Stimulated activated CD8-positive, alpha-beta memory T cell treated with anti-CD3 and anti-CD28 coated beads, Interleukin-15, amount 100 ng/mL, for 4 hours (primary cell): ENCODE data around the gene COL7A1.

Source experiments
- DNase-seq, 2 donors: peaks; one replicate each; pipeline ENCODE4 v3.0.0-alpha.2; 2020; ENCODE audit warnings: low read depth in 2 of 2

The COL7A1 gene

GRCh38 chr3:48619541-48620524 is 24.7 kb upstream of the COL7A1 start:
- DNase-seq, result no peak

- no peak for DNase-seq
Observed at GRCh38 chr3:48617559-48617958, 22.4 kb upstream of the COL7A1 start.

- DNase-seq, result no peak
Observed at GRCh38 chr3:48614044-48614443, 18.9 kb upstream of the COL7A1 start.

GRCh38 chr3:48612309-48612708 is 17.2 kb upstream of the COL7A1 start:
- no peak for DNase-seq

GRCh38 chr3:48609088-48610005 is 14.2 kb upstream of the COL7A1 start, which contains the start of gene UQCRC1:
TSS of gene UQCRC1 (minus strand) at chr3:48609646. CDS start at chr3:48609620, 26 bp downstream.
- peak; percentile 80 to 84 for DNase-seq

GRCh38 chr3:48607519-48607918 is 12.4 kb upstream of the COL7A1 start:
- DNase-seq, result no peak

GRCh38 chr3:48601622-48601994 is 6.5 kb upstream of the COL7A1 start:
- no peak for DNase-seq

- DNase-seq, result no peak
Observed at GRCh38 chr3:48600711-48601621, 5.8 kb upstream of the COL7A1 start.

- DNase-seq, result no peak
Observed at GRCh38 chr3:48599509-48600285, 4.6 kb upstream of the COL7A1 start.

- DNase-seq, result no peak
Observed at GRCh38 chr3:48599077-48599501, 4.0 kb upstream of the COL7A1 start.

GRCh38 chr3:48598323-48599076 is 3.4 kb upstream of the COL7A1 start:
- no peak for DNase-seq

- DNase-seq, result no peak
Observed at GRCh38 chr3:48597408-48597800, 2.3 kb upstream of the COL7A1 start.

- DNase-seq, result no peak
Observed at GRCh38 chr3:48596676-48597407, 1.7 kb upstream of the COL7A1 start.

GRCh38 chr3:48596157-48596556 is 1.0 kb upstream of the COL7A1 start:
- DNase-seq, result no peak

- DNase-seq, result no peak
Observed at GRCh38 chr3:48595526-48596121, 495 bp upstream of the COL7A1 start.

GRCh38 chr3:48594417-48595049 is 596 bp downstream of the COL7A1 start:
- no peak for DNase-seq

- no peak for DNase-seq
Observed at GRCh38 chr3:48593337-48593736, 1.8 kb downstream of the COL7A1 start.

- DNase-seq, result no peak
Observed at GRCh38 chr3:48592519-48593087, 2.5 kb downstream of the COL7A1 start.
